CD4-positive, alpha-beta T cell treated with Interleukin-6 for 4 hours (primary cell): ENCODE data around the gene PHKA2.

ENCODE experiments used
- DNase-seq: peaks from one replicate; pipeline ENCODE4 v3.0.0-alpha.2; 2020; ENCODE audit warnings: mixed read lengths

PHKA2 gene

GRCh38 chrX:18924507-18925088 is 59.3 kb downstream of the PHKA2 start:
- no peak for DNase-seq

- DNase-seq, result no peak
Measured at GRCh38 chrX:18920566-18920965, 63.3 kb downstream of the PHKA2 start.

- no peak for DNase-seq
Measured at GRCh38 chrX:18920079-18920478, 63.8 kb downstream of the PHKA2 start.

GRCh38 chrX:18917831-18918230 is 66.1 kb downstream of the PHKA2 start:
- DNase-seq, result no peak

GRCh38 chrX:18906286-18906685 is 77.6 kb downstream of the PHKA2 start:
- no peak for DNase-seq

- no peak for DNase-seq
Measured at GRCh38 chrX:18900401-18900976, 83.4 kb downstream of the PHKA2 start.

GRCh38 chrX:18899796-18900380 is 84.0 kb downstream of the PHKA2 start:
- DNase-seq, result peak; percentile 37

- DNase-seq, result no peak
Measured at GRCh38 chrX:18898492-18898891, 85.4 kb downstream of the PHKA2 start.

- no peak for DNase-seq
Measured at GRCh38 chrX:18898091-18898490, 85.8 kb downstream of the PHKA2 start.

GRCh38 chrX:18897611-18898010 is 86.3 kb downstream of the PHKA2 start:
- DNase-seq, result no peak

- no peak for DNase-seq
Measured at GRCh38 chrX:18896680-18897544, 87.0 kb downstream of the PHKA2 start.

- no peak for DNase-seq
Measured at GRCh38 chrX:18895189-18895951, 88.5 kb downstream of the PHKA2 start.

- no peak for DNase-seq
Measured at GRCh38 chrX:18894156-18894555, 89.8 kb downstream of the PHKA2 start.

GRCh38 chrX:18893536-18893935 is 90.4 kb downstream of the PHKA2 start:
- no peak for DNase-seq

GRCh38 chrX:18892899-18893298 is 91.0 kb downstream of the PHKA2 start:
- DNase-seq, result no peak

GRCh38 chrX:18891548-18891945 is 92.4 kb downstream of the PHKA2 start:
- DNase-seq, result no peak

- DNase-seq, result no peak
Measured at GRCh38 chrX:18890724-18891547, 93.0 kb downstream of the PHKA2 start.

- DNase-seq, result no peak
Measured at GRCh38 chrX:18890049-18890381, 93.9 kb downstream of the PHKA2 start.

GRCh38 chrX:18889346-18890048 is 94.4 kb downstream of the PHKA2 start:
- DNase-seq, result no peak

- no peak for DNase-seq
Measured at GRCh38 chrX:18888281-18888680, 95.6 kb downstream of the PHKA2 start.

GRCh38 chrX:18887825-18888212 is 96.1 kb downstream of the PHKA2 start:
- DNase-seq, result no peak
